Natural killer cell (primary cell): ENCODE data around the gene FLNA. TPM values are rescaled to one million over a fixed set of nuclear protein-coding genes. Genes with fewer than 3 reads are reported as not detected.
A peak's percentile ranks its signal among the peaks of the same experiment; 100 is the strongest.

ENCODE experiments used
- ATAC-seq, 3 donors: fragments of 150-1000 bp in 2 of 3; fragments of 200-7000 bp in 1 of 3; cut with Tn5 transposase; 1 replicate in 1 of 3; 2 replicates in 2 of 3; pipeline ENCODE4 v1.10.0; 2021; ENCODE audit warnings: mild to moderate bottlenecking in 2 of 3, moderate library complexity in 2 of 3
- DNase-seq, 2 donors: peaks; one replicate each; pipeline versions ENCODE4 v3.0.0 to v3.0.0-alpha.2; 2013 to 2021; ENCODE audit warnings: mixed read lengths in 1 of 2
- H3K27ac ChIP-seq: one replicate; pipeline ENCODE4 v1.5.1; 2013; ENCODE audit warnings: mild to moderate bottlenecking, low read length
- H3K27me3 ChIP-seq: one replicate; pipeline ENCODE4 v1.6.1; 2013; ENCODE audit warnings: low read length; ENCODE audit not compliant: control insufficient read depth, insufficient read depth
- H3K36me3 ChIP-seq: one replicate; pipeline ENCODE4 v1.6.1; 2013; ENCODE audit warnings: low read length; ENCODE audit not compliant: control insufficient read depth, insufficient read depth
- H3K4me1 ChIP-seq: one replicate; pipeline ENCODE4 v1.6.1; 2013; ENCODE audit warnings: low read length; ENCODE audit not compliant: control insufficient read depth, insufficient read depth
- H3K4me3 ChIP-seq: one replicate; pipeline ENCODE4 v1.5.1; 2013; ENCODE audit warnings: low read length
- H3K9me3 ChIP-seq: one replicate; pipeline ENCODE4 v1.6.1; 2013; ENCODE audit warnings: low read length; ENCODE audit not compliant: control insufficient read depth, insufficient read depth
- H3K27ac Mint-ChIP-seq, 2 donors: one replicate each; pipeline ENCODE4 v1.8.0; 2022; ENCODE audit warnings: mild to moderate bottlenecking in 2 of 2, mixed read lengths in 2 of 2, moderate library complexity in 1 of 2
- H3K27me3 Mint-ChIP-seq, 2 donors: one replicate each; pipeline ENCODE4 v1.8.0; 2022; ENCODE audit warnings: low read depth in 2 of 2, mixed read lengths in 2 of 2
- H3K36me3 Mint-ChIP-seq: one replicate; pipeline ENCODE4 v1.8.0; 2022; ENCODE audit warnings: mixed read lengths
- H3K4me1 Mint-ChIP-seq, 2 donors: one replicate each; pipeline ENCODE4 v1.8.0; 2022; ENCODE audit warnings: mixed read lengths in 2 of 2
- H3K4me3 Mint-ChIP-seq: one replicate; pipeline ENCODE4 v1.8.0; 2022; ENCODE audit warnings: mild to moderate bottlenecking, moderate library complexity, mixed read lengths
- H3K9me3 Mint-ChIP-seq, 2 donors: one replicate each; pipeline ENCODE4 v1.8.0; 2022; ENCODE audit warnings: mixed read lengths in 2 of 2
- WGBS: methylation state at CpG from one replicate; pipeline ENCODE4 v1.1.7; 2013; ENCODE audit warnings: missing lambda C conversion rate; ENCODE audit not compliant: insufficient coverage; 5-methylcytosine and 5-hydroxymethylcytosine counted together
- intact Hi-C: fragments of 100-400 bp; cut with micrococcal nuclease; formaldehyde crosslinking; loops from one replicate; pipeline ENCODE4 v1.14.2; 2022
- total RNA-seq, 4 donors: library from RNA; stranded (reverse); fragments of 120-200 nt in 1 of 4; gene quantifications; one replicate each; pipeline versions ENCODE4 v1.2.3 to v1.2.4, GENCODE V29; 2013 to 2022
- TF ChIP-seq, protein P1 (sequence below): fragments of 200-600 bp; IDR thresholded peaks from one replicate; pipeline ENCODE4 v1.8.0; 2022; ENCODE audit warnings: antibody characterized with exemption

The FLNA gene
- total RNA-seq, 3 donors from 2014 or later (not counting 1 experiment from before 2014, with no cell fraction given), result 2,872 to 3,483 (median 2,927) TPM

DNA sequence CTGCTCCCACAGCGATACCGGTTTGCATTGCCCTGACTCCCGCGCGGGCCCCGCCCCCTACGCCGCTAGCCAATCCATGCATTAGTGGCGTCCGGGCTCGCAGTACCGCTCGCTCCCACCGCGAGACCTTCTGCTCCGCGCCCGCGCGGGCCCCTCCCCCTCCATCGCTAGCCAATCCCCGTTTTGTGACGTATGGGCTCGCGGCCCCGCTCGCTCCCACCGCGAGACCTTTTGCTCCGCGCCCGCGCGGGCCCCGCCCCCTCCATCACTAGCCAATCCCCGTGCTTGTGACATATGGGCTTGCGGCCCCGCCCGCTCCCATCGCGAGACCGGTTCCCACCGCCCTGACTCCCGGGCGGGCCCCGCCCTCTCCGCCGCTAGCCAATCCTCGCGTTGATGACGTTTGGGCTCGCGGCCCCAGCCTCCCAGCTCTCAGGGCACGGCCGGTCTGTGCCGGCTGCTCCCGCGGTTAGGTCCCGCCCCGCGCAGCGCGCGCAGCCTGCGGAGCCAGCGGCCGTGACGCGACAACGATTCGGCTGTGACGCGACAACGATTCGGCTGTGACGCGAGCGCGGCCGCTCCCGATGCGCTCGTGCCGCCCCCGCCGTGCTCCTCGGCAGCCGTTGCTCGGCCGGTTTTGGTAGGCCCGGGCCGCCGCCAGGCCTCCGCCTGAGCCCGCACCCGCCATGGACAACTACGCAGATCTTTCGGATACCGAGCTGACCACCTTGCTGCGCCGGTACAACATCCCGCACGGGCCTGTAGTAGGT is 4.5 kb upstream of the FLNA start, which contains the start of gene EMD:
Gene EMD, plus strand, starts transcription at position 497 of the 770 bp plus-strand sequence. Its CDS starts 190 bp downstream, at position 687.
- Histone ChIP-seq H3K9me3 (no peaks in the 10 kb centered on the region), H3K4me3 (peak within 1 kb of the TSS; percentile 67), H3K4me1 (peaks cover 38% of the 10 kb centered on the region), H3K36me3 (peaks cover 6% of the 10 kb centered on the region), H3K27me3 (no peaks in the 10 kb centered on the region), H3K27ac (peak within 1 kb of the TSS; percentile 97)
- TF ChIP-seq, protein P1, sequence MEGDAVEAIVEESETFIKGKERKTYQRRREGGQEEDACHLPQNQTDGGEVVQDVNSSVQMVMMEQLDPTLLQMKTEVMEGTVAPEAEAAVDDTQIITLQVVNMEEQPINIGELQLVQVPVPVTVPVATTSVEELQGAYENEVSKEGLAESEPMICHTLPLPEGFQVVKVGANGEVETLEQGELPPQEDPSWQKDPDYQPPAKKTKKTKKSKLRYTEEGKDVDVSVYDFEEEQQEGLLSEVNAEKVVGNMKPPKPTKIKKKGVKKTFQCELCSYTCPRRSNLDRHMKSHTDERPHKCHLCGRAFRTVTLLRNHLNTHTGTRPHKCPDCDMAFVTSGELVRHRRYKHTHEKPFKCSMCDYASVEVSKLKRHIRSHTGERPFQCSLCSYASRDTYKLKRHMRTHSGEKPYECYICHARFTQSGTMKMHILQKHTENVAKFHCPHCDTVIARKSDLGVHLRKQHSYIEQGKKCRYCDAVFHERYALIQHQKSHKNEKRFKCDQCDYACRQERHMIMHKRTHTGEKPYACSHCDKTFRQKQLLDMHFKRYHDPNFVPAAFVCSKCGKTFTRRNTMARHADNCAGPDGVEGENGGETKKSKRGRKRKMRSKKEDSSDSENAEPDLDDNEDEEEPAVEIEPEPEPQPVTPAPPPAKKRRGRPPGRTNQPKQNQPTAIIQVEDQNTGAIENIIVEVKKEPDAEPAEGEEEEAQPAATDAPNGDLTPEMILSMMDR, result no peak
- Mint-ChIP-seq H3K4me3 (peak within 1 kb of the TSS; percentile 88), H3K9me3 (no peaks in the 10 kb centered on the region), H3K4me1 (peaks cover 11 to 12% of the 10 kb centered on the region in 2 donors), H3K36me3 (no peaks in the 10 kb centered on the region), H3K27ac (peak within 1 kb of the TSS; percentile 80 to 91), H3K27me3 (no peaks in the 10 kb centered on the region)
- intact Hi-C loops, result loop anchor here (1.0 to 10.0 kb wide), 2 partner anchors 10 to 284 kb away; partner anchors contain the start of gene MECP2
- ATAC-seq (peak; percentile 76 to 91 (median 79)), DNase-seq (peak; percentile 93 to 97)
- WGBS, result under 1% methylated on average over 103 of the region's 103 CpGs

DNA sequence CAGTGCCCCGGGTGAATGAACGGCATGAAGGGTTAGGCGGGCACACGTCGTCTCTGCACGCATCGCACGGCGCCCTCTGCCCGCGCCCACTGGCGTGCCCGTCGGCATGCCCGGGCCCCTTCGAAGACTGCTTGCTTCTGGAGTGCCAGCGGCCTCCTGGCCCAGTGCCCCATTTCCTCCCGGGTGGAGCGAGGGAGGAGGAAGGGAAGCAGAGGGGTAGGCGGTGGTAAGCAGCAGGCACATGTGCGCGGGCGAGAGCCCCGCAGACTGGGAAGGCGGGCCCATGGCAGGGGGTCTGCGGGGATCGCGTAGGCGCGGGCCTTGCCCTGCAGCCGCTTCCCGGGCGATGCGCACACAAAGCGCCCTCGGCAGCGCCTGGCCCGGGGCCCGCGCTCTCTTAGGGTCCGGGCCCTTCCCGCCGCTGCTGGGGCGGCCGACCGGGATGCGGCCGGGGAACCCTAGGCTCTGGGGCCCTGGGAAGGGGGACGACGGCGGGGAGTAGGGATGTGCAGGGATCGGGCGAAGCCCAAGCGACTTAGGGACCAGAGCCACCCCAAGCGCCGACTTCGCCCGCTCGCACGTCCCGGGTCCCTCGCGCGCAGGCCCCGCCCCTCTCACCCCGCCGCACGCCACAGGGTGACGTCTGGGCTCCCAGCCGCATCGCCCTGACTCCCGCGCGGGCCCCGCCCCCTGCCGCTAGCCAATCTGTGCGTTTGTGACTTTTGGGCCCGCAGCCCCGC is 3.8 kb upstream of the FLNA start:
- TF ChIP-seq, protein P1, result no peak
- Histone ChIP-seq H3K4me1 (peaks cover 45% of the 10 kb centered on the region), H3K27ac (peak overlapping the region; percentile 96), H3K9me3 (no peaks in the 10 kb centered on the region), H3K27me3 (no peaks in the 10 kb centered on the region), H3K4me3 (peak overlapping the region; percentile 31), H3K36me3 (peaks cover 6% of the 10 kb centered on the region)
- ATAC-seq, result no peak
- Mint-ChIP-seq H3K9me3 (no peaks in the 10 kb centered on the region), H3K27me3 (no peaks in the 10 kb centered on the region), H3K4me1 (peaks cover 11 to 14% of the 10 kb centered on the region in 2 donors), H3K36me3 (no peaks in the 10 kb centered on the region), H3K4me3 (peak overlapping the region; percentile 88), H3K27ac (peak overlapping the region; percentile 80 to 91)
- DNase-seq, result peak; percentile 39 to 76
- intact Hi-C loops, result loop anchor here (1.0 to 10.0 kb wide), 2 partner anchors 9 to 283 kb away; partner anchors contain the start of gene MECP2
- under 1% methylated on average over 79 of the region's 79 CpGs for WGBS

DNA sequence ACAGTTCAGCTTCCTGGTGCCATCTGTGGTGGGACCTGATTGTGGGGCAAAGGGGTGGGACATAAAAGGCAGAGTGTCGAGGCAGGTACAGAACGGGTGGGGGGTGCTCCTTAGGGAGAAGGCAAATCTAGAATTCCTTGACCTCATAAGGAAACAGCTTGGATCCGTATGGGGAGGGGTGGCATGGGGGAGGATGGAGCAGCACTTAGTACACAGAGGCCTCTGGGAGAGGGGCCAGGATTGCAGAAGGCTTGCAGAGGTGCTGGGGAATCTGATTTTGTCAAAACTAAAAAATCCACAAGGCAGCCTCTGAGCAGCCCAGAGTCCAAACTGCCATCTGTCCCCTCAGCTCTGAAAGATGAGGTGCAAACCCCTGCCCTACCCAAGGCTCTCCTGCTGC is 2.3 kb upstream of the FLNA start:
- Histone ChIP-seq H3K36me3 (peaks cover 6% of the 10 kb centered on the region), H3K9me3 (no peaks in the 10 kb centered on the region), H3K27me3 (no peaks in the 10 kb centered on the region), H3K4me1 (peaks cover 60% of the 10 kb centered on the region), H3K27ac (no peak overlapping the region), H3K4me3 (no peak overlapping the region)
- Mint-ChIP-seq H3K4me3 (no peak overlapping the region), H3K9me3 (no peaks in the 10 kb centered on the region), H3K4me1 (peaks cover 19 to 25% of the 10 kb centered on the region in 2 donors), H3K27ac (peak overlapping the region in 1 of 2 donors; percentile 80), H3K27me3 (no peaks in the 10 kb centered on the region), H3K36me3 (no peaks in the 10 kb centered on the region)
- TF ChIP-seq, protein P1, result no peak
- DNase-seq, result no peak
- no peak for ATAC-seq
- 96% methylated on average over 3 of the region's 3 CpGs for WGBS
- intact Hi-C loops, result loop anchor here (10.0 kb wide), 1 partner anchor 282 kb away; the partner anchor contains the start of gene MECP2
